Measurements from ENCODE around the gene STAG1. TPM values are rescaled to one million over a fixed set of nuclear protein-coding genes. Genes with fewer than 3 reads are reported as not detected.

The STAG1 gene
- total and polyA plus RNA-seq, 2 experiments from 2014 or later: 9.0 to 21.9 TPM

DNA sequence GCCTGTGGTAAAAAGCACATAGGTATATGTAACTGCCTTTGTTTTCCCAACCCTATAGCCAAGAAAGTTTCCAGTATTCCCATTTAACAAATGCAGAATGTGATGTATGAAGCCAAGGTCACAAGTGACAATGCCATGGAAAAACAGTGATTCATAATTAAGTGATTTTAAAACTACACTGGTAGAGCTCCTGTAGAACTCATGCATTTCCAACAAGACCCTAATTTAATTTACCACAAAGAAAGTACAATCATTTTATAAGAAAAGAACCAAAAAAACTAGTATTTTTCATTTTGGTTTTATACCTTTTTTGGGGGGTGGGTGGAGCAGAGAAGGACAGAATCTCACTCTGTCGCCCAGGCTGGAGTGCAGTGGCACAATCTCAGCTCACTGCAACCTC lies 82.0 kb downstream of the STAG1 start:
- Histone ChIP-seq H2AFZ (no peak overlapping the region), H4K20me1 (replicated peaks; ENCODE audit: insufficient read depth) (no peaks in the 10 kb centered on the region; the same call in 1 of the 2 replicates), H3K9me2 (ENCODE audit: insufficient read depth) (no peaks in the 10 kb centered on the region), H3K36me3 (ENCODE audit: insufficient read depth) (no peaks in the 10 kb centered on the region), H3K4me3 (no peak overlapping the region), H3K4me2 (no peak overlapping the region), H3K27me3 (ENCODE audit: insufficient read depth) (no peaks in the 10 kb centered on the region), H3K27ac (ENCODE audit: low read depth) (no peak overlapping the region), H3K4me1 (ENCODE audit: insufficient read depth) (no peaks in the 10 kb centered on the region), H3K79me2 (replicated peaks; ENCODE audit: insufficient read depth) (peaks cover 76% of the 10 kb centered on the region), H3F3A (replicated peaks; ENCODE audit: low read depth) (no peaks in the 10 kb centered on the region)
- H3K4me1 Mint-ChIP-seq: peaks cover 1% of the 10 kb centered on the region; the same call in 2 of the 3 replicates
- H3K4me3 Mint-ChIP-seq: no peak overlapping the region
- no peak for DNase-seq (ENCODE audit: low spot score)
- no peaks in the 10 kb centered on the region for H3K36me3 Mint-ChIP-seq (ENCODE audit: low read depth)
- no peak overlapping the region for H3K27ac Mint-ChIP-seq
- TF ChIP-seq POLR2AphosphoS5 (IDR thresholded peaks at IDR 0.05; ENCODE audit: low read depth) (no peak), JUNB (IDR thresholded peaks at IDR 0.05; ENCODE audit: unreplicated experiment) (no peak), EZH2phosphoT487 (IDR thresholded peaks at IDR 0.05; ENCODE audit: unreplicated experiment) (no peak), ZNF462 (CRISPR knock-in tag; IDR thresholded peaks at IDR 0.05) (no peak), ZNF114 (CRISPR knock-in tag; IDR thresholded peaks at IDR 0.05) (no peak), CTCF (conservative IDR thresholded peaks at IDR 0.05; ENCODE audit: low read depth in 2 of 2) (no peak), CREB1 (CRISPR knock-in tag; IDR thresholded peaks at IDR 0.05; ENCODE audit: low read depth) (no peak), STAT1 (IDR thresholded peaks at IDR 0.05; ENCODE audit: unreplicated experiment) (no peak), ZNF331 (CRISPR knock-in tag; IDR thresholded peaks at IDR 0.05; ENCODE audit: low read depth) (no peak), NANOG (IDR thresholded peaks at IDR 0.05; ENCODE audit: borderline replicate concordance) (no peak), EZH2 (IDR thresholded peaks at IDR 0.05; ENCODE audit: low read depth, unreplicated experiment) (no peak)
- TF ChIP-seq, protein P1, sequence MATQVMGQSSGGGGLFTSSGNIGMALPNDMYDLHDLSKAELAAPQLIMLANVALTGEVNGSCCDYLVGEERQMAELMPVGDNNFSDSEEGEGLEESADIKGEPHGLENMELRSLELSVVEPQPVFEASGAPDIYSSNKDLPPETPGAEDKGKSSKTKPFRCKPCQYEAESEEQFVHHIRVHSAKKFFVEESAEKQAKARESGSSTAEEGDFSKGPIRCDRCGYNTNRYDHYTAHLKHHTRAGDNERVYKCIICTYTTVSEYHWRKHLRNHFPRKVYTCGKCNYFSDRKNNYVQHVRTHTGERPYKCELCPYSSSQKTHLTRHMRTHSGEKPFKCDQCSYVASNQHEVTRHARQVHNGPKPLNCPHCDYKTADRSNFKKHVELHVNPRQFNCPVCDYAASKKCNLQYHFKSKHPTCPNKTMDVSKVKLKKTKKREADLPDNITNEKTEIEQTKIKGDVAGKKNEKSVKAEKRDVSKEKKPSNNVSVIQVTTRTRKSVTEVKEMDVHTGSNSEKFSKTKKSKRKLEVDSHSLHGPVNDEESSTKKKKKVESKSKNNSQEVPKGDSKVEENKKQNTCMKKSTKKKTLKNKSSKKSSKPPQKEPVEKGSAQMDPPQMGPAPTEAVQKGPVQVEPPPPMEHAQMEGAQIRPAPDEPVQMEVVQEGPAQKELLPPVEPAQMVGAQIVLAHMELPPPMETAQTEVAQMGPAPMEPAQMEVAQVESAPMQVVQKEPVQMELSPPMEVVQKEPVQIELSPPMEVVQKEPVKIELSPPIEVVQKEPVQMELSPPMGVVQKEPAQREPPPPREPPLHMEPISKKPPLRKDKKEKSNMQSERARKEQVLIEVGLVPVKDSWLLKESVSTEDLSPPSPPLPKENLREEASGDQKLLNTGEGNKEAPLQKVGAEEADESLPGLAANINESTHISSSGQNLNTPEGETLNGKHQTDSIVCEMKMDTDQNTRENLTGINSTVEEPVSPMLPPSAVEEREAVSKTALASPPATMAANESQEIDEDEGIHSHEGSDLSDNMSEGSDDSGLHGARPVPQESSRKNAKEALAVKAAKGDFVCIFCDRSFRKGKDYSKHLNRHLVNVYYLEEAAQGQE (IDR thresholded peaks at IDR 0.05; ENCODE audit: unreplicated experiment): no peak
- TF ChIP-seq, protein P2, sequence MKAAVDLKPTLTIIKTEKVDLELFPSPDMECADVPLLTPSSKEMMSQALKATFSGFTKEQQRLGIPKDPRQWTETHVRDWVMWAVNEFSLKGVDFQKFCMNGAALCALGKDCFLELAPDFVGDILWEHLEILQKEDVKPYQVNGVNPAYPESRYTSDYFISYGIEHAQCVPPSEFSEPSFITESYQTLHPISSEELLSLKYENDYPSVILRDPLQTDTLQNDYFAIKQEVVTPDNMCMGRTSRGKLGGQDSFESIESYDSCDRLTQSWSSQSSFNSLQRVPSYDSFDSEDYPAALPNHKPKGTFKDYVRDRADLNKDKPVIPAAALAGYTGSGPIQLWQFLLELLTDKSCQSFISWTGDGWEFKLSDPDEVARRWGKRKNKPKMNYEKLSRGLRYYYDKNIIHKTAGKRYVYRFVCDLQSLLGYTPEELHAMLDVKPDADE (IDR thresholded peaks at IDR 0.05): no peak
- no peaks in the 10 kb centered on the region for H3K9me3 Mint-ChIP-seq
- peaks cover 2% of the 10 kb centered on the region for H3K27me3 Mint-ChIP-seq (ENCODE audit: insufficient read depth, low read depth, poor library complexity)
- ATAC-seq: no peak
